Stimulated activated naive CD8-positive, alpha-beta T cell treated with anti-CD3 and anti-CD28 coated beads, Interleukin-15, Interleukin-2, amounts not matched to agents 100 ng/mL and 50 ng/mL, for 24 hours (primary cell): ENCODE measurements around the gene PRR14L.
A peak's percentile ranks its signal among the peaks of the same experiment; 100 is the strongest.
"Not testable (repeated sequence)": the region's sequence is repeated elsewhere in the genome, so short reads cannot be mapped to it uniquely, and the experiment has no call there.

Experiments used
- H3K27ac Mint-ChIP-seq: one replicate; pipeline ENCODE4 v1.8.0; 2021; ENCODE audit warnings: mild to moderate bottlenecking, mixed read lengths
- H3K27me3 Mint-ChIP-seq: one replicate; pipeline ENCODE4 v1.8.0; 2021; ENCODE audit warnings: mixed read lengths
- H3K36me3 Mint-ChIP-seq: one replicate; pipeline ENCODE4 v1.8.0; 2021; ENCODE audit warnings: low read depth, mixed read lengths
- H3K4me1 Mint-ChIP-seq: one replicate; pipeline ENCODE4 v1.8.0; 2021; ENCODE audit warnings: low read depth, mixed read lengths
- H3K4me3 Mint-ChIP-seq: one replicate; pipeline ENCODE4 v1.8.0; 2021; ENCODE audit warnings: mild to moderate bottlenecking, mixed read lengths
- H3K9me3 Mint-ChIP-seq: one replicate; pipeline ENCODE4 v1.8.0; 2021; ENCODE audit warnings: mixed read lengths

Gene PRR14L

DNA sequence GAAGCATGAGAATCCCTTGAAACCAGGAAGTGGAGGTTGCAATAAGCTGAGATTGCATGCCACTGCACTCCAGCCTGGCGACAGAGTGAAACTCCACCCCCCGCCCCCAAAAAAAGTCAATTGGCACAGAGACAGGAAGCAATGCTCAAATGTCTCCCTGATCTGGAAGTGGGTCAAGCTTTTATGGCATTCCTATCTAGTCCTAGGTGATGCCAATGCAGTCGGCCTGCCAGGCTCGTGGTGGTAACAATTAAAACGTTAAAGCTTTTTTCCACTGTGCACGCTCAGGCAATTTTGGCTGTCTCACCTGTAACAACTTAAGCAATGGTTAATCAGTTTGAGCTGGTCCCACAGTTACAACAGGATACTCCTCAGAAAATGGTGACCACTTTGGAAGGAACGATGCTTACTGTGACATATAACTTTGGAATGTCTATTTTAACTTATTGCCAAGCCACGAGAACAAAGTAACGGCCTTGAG lies 69.0 kb downstream of the PRR14L start:
- Mint-ChIP-seq H3K4me3 (no peak overlapping the region), H3K27ac (no peak overlapping the region), H3K9me3 (no peaks in the 10 kb centered on the region), H3K36me3 (peaks cover 21% of the 10 kb centered on the region), H3K4me1 (peaks cover 13% of the 10 kb centered on the region), H3K27me3 (no peaks in the 10 kb centered on the region)

DNA sequence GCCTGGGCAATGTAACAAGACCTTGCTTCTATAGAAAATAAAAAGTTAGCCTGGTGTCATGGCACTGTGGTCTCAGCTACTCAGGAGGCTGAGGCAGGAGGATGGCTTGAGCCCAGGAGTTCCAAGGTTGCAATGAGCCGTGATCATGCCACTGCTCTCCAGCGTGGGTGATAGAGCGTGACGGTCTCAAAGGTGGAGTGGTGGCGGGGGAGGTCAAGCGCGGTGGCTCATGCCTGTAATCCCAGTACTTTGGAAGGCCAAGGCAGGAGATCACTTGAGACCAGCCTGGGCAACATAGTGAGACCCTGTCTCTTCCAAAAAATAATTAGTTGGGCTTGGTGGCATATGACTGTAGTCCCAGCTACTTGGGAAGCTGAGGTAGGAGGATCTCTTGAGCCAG lies 71.2 kb downstream of the PRR14L start:
- H3K9me3 Mint-ChIP-seq, result no peaks in the 10 kb centered on the region
- no peak overlapping the region for H3K27ac Mint-ChIP-seq
- H3K27me3 Mint-ChIP-seq, result no peaks in the 10 kb centered on the region
- H3K4me3 Mint-ChIP-seq, result no peak overlapping the region
- peaks cover 15% of the 10 kb centered on the region for H3K4me1 Mint-ChIP-seq
- peaks cover 4% of the 10 kb centered on the region for H3K36me3 Mint-ChIP-seq

GRCh38 chr22:31676700-31677099 lies 73.2 kb downstream of the PRR14L start:
- Mint-ChIP-seq H3K9me3 (no peaks in the 10 kb centered on the region), H3K4me1 (peaks cover 15% of the 10 kb centered on the region), H3K27me3 (no peaks in the 10 kb centered on the region), H3K27ac (peak overlapping the region; percentile 91), H3K4me3 (peak overlapping the region; percentile 85), H3K36me3 (no peaks in the 10 kb centered on the region)

- H3K4me1 Mint-ChIP-seq, result peaks cover 15% of the 10 kb centered on the region
- H3K36me3 Mint-ChIP-seq, H3K4me3 Mint-ChIP-seq, H3K27me3 Mint-ChIP-seq, H3K9me3 Mint-ChIP-seq, H3K27ac Mint-ChIP-seq: not testable (repeated sequence)
Measured at GRCh38 chr22:31674219-31674618, 75.7 kb downstream of the PRR14L start.

GRCh38 chr22:31668849-31669248 lies 81.1 kb downstream of the PRR14L start:
- not testable (repeated sequence) for H3K27ac Mint-ChIP-seq, H3K9me3 Mint-ChIP-seq, H3K27me3 Mint-ChIP-seq, H3K36me3 Mint-ChIP-seq, H3K4me3 Mint-ChIP-seq, H3K4me1 Mint-ChIP-seq

- Mint-ChIP-seq H3K27ac (peak overlapping the region; percentile 92), H3K27me3 (no peaks in the 10 kb centered on the region), H3K9me3 (no peaks in the 10 kb centered on the region), H3K4me3 (peak overlapping the region; percentile 100), H3K36me3 (no peaks in the 10 kb centered on the region), H3K4me1 (peaks cover 37% of the 10 kb centered on the region)
Measured at GRCh38 chr22:31662668-31663037, 87.3 kb downstream of the PRR14L start.

DNA sequence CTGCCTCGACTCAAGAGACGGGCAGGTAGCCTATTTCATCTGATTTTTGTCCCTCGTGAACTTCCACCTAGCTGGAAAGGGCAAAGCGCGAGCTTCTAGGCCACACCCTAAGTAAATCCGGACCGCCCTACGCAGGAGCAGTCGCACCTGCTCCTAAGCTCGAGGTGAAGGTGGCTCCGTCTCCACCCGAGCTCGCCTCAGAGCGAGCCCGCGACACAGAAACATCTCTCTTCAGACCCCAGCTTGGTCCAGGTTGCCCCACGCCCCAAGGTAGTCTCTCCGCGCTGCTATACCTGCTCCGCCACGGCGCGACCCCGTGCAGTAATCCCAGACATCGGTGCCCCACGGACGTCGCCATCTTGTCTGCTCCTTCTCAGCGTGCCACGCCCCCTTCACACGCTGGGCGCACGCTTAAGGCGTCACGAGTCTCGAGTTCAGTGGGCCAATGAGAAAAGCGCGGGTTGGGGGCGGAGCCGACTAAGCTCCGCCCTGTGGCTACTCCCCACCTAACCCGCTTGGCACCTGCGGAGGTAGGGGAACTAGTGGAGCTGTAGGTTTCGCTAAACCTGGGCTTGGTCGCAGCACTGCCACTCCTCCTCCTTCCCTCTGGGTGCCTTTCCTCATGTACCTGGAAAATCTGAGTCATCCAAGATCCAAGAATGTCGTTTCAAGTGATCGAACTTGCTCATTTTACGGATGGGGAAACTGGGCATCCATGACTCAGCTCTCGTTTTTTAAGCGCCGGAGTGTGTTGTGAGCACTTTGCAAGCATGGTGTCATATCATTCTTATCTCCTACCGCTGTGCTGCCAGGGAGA lies 87.9 kb downstream of the PRR14L start, which contains the start of gene PISD:
TSS of gene PISD (minus strand) at position 365 of the 817 bp plus-strand sequence. CDS start at position 358, 7 bp downstream.
- Mint-ChIP-seq H3K4me3 (peak within 1 kb of the TSS; percentile 100), H3K36me3 (no peaks in the 10 kb centered on the region), H3K27me3 (no peaks in the 10 kb centered on the region), H3K9me3 (no peaks in the 10 kb centered on the region), H3K27ac (peak within 1 kb of the TSS; percentile 92), H3K4me1 (peaks cover 38% of the 10 kb centered on the region)

- peaks cover 38% of the 10 kb centered on the region for H3K4me1 Mint-ChIP-seq
- not testable (repeated sequence) for H3K27me3 Mint-ChIP-seq, H3K9me3 Mint-ChIP-seq, H3K36me3 Mint-ChIP-seq
- H3K27ac Mint-ChIP-seq, result peak overlapping the region; percentile 92
- H3K4me3 Mint-ChIP-seq, result peak overlapping the region; percentile 100
Measured at GRCh38 chr22:31660860-31661341, 89.0 kb downstream of the PRR14L start.

DNA sequence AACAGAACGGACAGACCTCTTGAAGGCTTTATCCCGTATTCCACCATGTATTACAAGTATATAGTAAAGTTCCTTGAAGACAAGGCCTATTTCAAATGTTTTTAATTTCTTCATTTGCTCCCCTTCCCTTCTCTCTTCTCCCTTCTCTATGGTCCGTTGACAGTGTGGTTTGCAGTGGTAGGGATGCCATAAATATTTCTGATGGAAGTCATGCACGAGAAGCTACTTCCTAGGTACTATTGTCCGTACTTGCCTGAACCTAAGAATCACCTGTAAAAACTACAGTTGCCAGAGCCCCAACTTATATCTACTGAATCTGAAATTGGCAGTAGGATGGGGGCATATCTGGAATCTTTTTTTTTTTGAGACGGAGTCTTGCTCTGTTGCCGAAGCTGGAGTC lies 90.7 kb downstream of the PRR14L start:
- no peaks in the 10 kb centered on the region for H3K27me3 Mint-ChIP-seq
- H3K9me3 Mint-ChIP-seq, result no peaks in the 10 kb centered on the region
- H3K27ac Mint-ChIP-seq, result no peak overlapping the region
- H3K36me3 Mint-ChIP-seq, result no peaks in the 10 kb centered on the region
- no peak overlapping the region for H3K4me3 Mint-ChIP-seq
- peaks cover 36% of the 10 kb centered on the region for H3K4me1 Mint-ChIP-seq

DNA sequence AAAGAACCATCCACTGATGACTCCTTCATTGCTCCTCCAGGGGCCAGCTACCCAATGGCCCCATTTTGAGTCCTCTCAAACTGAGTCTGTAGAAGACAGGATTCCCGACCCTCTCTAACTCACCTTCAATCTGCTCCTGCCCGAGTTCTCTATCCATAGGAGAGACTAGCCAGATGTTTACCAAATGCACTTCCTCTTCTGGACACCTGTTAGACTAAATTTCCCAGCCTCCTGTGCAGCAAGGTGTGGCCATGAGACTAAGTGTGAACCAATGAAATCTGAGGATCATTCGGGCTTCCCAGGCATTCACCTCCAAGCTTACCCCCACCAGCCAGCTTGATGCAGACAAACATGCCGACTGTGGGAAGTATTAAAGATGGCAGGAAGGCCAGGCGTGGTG lies 95.5 kb downstream of the PRR14L start:
- H3K9me3 Mint-ChIP-seq, result no peaks in the 10 kb centered on the region
- H3K36me3 Mint-ChIP-seq, result peaks cover 6% of the 10 kb centered on the region
- no peaks in the 10 kb centered on the region for H3K27me3 Mint-ChIP-seq
- peak overlapping the region; percentile 0 for H3K27ac Mint-ChIP-seq
- H3K4me1 Mint-ChIP-seq, result peaks cover 41% of the 10 kb centered on the region
- no peak overlapping the region for H3K4me3 Mint-ChIP-seq

GRCh38 chr22:31653944-31654343 lies 96.0 kb downstream of the PRR14L start:
- Mint-ChIP-seq H3K4me1 (peaks cover 43% of the 10 kb centered on the region), H3K36me3 (peaks cover 9% of the 10 kb centered on the region), H3K4me3 (no peak overlapping the region), H3K27me3 (no peaks in the 10 kb centered on the region), H3K9me3 (no peaks in the 10 kb centered on the region), H3K27ac (peak overlapping the region; percentile 2)

DNA sequence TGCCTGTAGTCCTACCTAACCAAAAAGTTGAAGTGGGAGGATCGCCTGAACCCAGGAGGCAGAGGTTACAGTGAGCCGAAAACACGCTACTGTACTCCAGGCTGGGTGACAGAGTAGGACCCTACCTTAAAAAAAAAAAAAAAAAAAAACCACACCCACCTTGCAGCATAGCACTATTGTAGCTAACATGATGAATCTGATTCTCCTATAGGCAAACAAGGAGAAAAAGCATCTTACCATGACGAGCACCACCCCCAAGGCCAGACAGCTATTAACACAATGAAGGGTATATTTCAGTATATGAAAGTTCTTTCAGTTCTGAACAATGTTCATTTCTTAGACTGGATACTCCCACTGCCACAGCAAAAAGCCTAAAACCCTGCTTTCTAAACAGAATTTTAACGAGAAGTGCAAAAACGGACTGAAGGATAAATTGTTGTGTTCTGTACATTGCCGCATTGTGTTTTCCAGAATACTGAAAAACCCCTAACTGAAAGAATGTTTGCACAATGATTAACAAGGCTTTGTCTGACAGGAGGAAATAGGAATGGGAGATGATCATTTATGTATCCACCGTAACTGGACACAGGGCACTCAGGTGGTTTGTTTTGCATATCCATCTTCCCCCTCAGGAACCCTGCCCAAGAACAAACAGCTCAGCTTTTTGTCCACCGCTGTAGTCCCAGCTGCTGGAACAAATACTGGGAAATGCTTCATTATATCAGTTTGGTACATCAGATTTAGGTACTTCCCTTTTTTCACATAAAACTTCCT lies 96.8 kb downstream of the PRR14L start:
- H3K4me1 Mint-ChIP-seq, result peaks cover 45% of the 10 kb centered on the region
- H3K27ac Mint-ChIP-seq, result no peak overlapping the region
- H3K4me3 Mint-ChIP-seq, result no peak overlapping the region
- no peaks in the 10 kb centered on the region for H3K9me3 Mint-ChIP-seq
- peaks cover 12% of the 10 kb centered on the region for H3K36me3 Mint-ChIP-seq
- H3K27me3 Mint-ChIP-seq, result no peaks in the 10 kb centered on the region

DNA sequence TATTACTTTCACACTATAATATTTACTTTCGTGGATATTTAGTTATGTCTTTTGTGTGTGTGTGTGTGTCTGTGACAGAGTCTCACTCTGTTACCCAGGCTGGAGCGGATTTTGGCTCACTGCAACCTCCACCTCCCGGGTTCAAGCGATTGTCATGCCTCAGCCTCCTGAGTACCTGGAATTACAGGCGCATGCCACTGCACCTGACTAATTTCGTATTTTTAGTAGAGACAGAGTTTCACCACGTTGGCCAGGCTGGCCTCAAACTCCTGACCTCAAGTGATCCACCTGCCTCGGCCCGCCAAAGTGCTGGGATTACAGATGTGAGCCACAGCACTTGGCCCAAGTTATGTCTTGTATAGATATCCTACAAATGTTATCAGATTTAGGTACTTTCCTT lies 97.8 kb downstream of the PRR14L start:
- H3K4me3 Mint-ChIP-seq, result no peak overlapping the region
- H3K4me1 Mint-ChIP-seq, result peaks cover 51% of the 10 kb centered on the region
- no peak overlapping the region for H3K27ac Mint-ChIP-seq
- H3K9me3 Mint-ChIP-seq, result no peaks in the 10 kb centered on the region
- no peaks in the 10 kb centered on the region for H3K27me3 Mint-ChIP-seq
- peaks cover 22% of the 10 kb centered on the region for H3K36me3 Mint-ChIP-seq

GRCh38 chr22:31651664-31652063 lies 98.3 kb downstream of the PRR14L start:
- Mint-ChIP-seq H3K4me3 (no peak overlapping the region), H3K4me1 (peaks cover 55% of the 10 kb centered on the region), H3K27me3 (no peaks in the 10 kb centered on the region), H3K36me3 (peaks cover 26% of the 10 kb centered on the region), H3K27ac (peak overlapping the region; percentile 40), H3K9me3 (no peaks in the 10 kb centered on the region)

DNA sequence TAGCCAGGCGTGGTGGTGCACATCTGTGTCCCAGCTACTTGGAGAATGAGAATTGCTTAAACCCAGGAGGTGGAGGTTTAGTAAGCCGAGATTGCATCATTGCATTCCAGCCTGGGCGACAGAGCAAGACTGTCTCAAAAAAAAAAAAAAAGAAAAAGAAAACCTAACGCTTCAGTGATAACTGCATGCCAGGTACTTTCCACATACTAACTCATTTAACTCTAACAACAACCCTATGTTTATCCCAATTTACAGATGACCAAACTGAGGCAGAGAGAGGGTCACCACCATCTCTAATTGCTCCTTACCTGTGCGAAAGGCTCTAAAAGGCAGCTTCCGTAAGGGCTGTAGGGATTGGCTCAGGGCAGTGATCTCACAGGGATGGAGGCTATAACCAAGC lies 99.5 kb downstream of the PRR14L start:
- no peak overlapping the region for H3K4me3 Mint-ChIP-seq
- H3K4me1 Mint-ChIP-seq, result peaks cover 64% of the 10 kb centered on the region
- no peaks in the 10 kb centered on the region for H3K27me3 Mint-ChIP-seq
- no peak overlapping the region for H3K27ac Mint-ChIP-seq
- peaks cover 34% of the 10 kb centered on the region for H3K36me3 Mint-ChIP-seq
- no peaks in the 10 kb centered on the region for H3K9me3 Mint-ChIP-seq
